ENCODE measurements around the gene ACRBP. TPM values are rescaled to one million over a fixed set of nuclear protein-coding genes. Genes with fewer than 3 reads are reported as not detected.

The ACRBP gene
- total and polyA plus RNA-seq, 2 donors (not counting 3 experiments of a cell fraction or from before 2014, with no cell fraction given) = 1.3 to 5.7 TPM

DNA sequence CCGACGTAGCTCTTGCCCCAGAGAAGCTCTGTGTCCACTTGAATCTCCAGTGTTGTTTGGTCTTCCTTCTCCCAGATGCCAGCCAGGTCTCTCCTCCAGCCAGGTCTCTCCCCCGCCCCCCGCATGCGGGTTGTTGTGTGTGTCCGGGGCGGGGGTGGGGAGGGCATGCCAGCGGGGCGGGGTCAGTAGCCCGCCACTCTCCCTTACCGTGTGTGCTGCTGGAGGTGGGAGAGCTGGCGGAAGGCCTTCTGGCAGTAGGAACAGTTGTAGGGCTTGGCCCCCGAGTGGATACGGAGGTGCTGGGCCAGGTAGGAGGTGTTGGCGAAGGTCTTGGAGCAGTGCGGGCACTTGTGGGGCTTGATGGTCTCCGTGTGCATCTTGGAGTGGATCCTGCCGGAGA is 24.9 kb upstream of the ACRBP start:
- no TSS peak for BruUV-seq (replicated peaks)
- ChIA-PET CTCF (interaction anchor here (2.5 kb wide), 1 partner anchor 12 kb away, joined by 12 read pairs; no protein-coding TSS in a partner anchor), POLR2A (no interaction called here)
- Histone ChIP-seq H3K27me3 (ENCODE audit: control insufficient read depth in 2 of 2, insufficient read depth in 2 of 2, low read length in 2 of 2) (no peaks in the 10 kb centered on the region), H3K9me3 (replicated peaks; ENCODE audit: control insufficient read depth, insufficient read depth, low read length) (no peaks in the 10 kb centered on the region), H4K20me1 (replicated peaks; ENCODE audit: control insufficient read depth, extremely low read depth, insufficient read depth, low read length) (no peaks in the 10 kb centered on the region), H3K36me3 (ENCODE audit: control insufficient read depth in 2 of 2, extremely low read depth in 1 of 2, insufficient read depth in 2 of 2, low read length in 2 of 2) (peaks cover 34 to 62% of the 10 kb centered on the region in 2 experiments), H3K9me1 (replicated peaks; ENCODE audit: control insufficient read depth, extremely low read depth, insufficient read depth, low read length) (no peaks in the 10 kb centered on the region), H3K9ac (replicated peaks; ENCODE audit: extremely low read depth, insufficient read depth, low read length) (no peak overlapping the region), H3K4me2 (ENCODE audit: insufficient read depth, low read length) (no peak overlapping the region), H3K27ac (ENCODE audit: insufficient read depth, low read depth, low read length) (no peak overlapping the region), H3K4me1 (ENCODE audit: control insufficient read depth, extremely low read depth, insufficient read depth, low read length) (no peaks in the 10 kb centered on the region), H3K79me2 (ENCODE audit: control insufficient read depth, insufficient read depth, low read length) (peaks cover 2% of the 10 kb centered on the region), H3K4me3 (replicated peaks in 1 of 3; ENCODE audit: insufficient read depth in 1 of 3, low read depth in 1 of 3, low read length in 3 of 3) (no peak overlapping the region), H2AFZ (ENCODE audit: low read depth, low read length) (no peak overlapping the region)
- intact Hi-C loops (cut with micrococcal nuclease) (no loop called here), dilution Hi-C loops (cut with MboI; ENCODE audit: extremely low pct_ligation_motif_present, low sequenced_read_pairs) (no loop called here)
- FAIRE-seq (no peak), DNase-seq (ENCODE audit: low read depth, low spot score) (no peak)
- TF ChIP-seq POLR2AphosphoS5 (IDR thresholded peaks at IDR 0.05; ENCODE audit: insufficient read depth, low read depth, low read length) (no peak), EZH2 (IDR thresholded peaks at IDR 0.05; ENCODE audit: borderline replicate concordance, low read depth, low read length, severe bottlenecking) (no peak), CTCF (IDR thresholded peaks at IDR 0.05; ENCODE audit: extremely low read depth in 1 of 2, insufficient read depth in 1 of 2, low read depth in 1 of 2, low read length in 2 of 2) (no peak), JUN (IDR thresholded peaks at IDR 0.05; ENCODE audit: borderline replicate concordance, insufficient read depth, insufficient read length, low read depth) (no peak)

GRCh38 chr12:6667559-6668210 is 20.5 kb upstream of the ACRBP start:
- no peaks in the 10 kb centered on the region for H3K4me1 ChIP-seq (ENCODE audit: control insufficient read depth, extremely low read depth, insufficient read depth, low read length)
- POLR2A ChIA-PET = interaction anchor here (0.6 kb wide), 1 partner anchor 22 kb away, joined by 3 read pairs; the partner anchor contains the start of gene ZNF384

More at GRCh38 chr12:6667559-6668210, 20.5 kb upstream of the ACRBP start:
- Histone ChIP-seq H3K36me3 (ENCODE audit: control insufficient read depth in 2 of 2, extremely low read depth in 1 of 2, insufficient read depth in 2 of 2, low read length in 2 of 2) (peaks cover 26 to 47% of the 10 kb centered on the region in 2 experiments), H3K9me3 (replicated peaks; ENCODE audit: control insufficient read depth, insufficient read depth, low read length) (no peaks in the 10 kb centered on the region), H3K27ac (ENCODE audit: insufficient read depth, low read depth, low read length) (no peak overlapping the region), H2AFZ (ENCODE audit: low read depth, low read length) (no peak overlapping the region), H3K4me2 (ENCODE audit: insufficient read depth, low read length) (no peak overlapping the region), H3K4me3 (replicated peaks in 1 of 3; ENCODE audit: insufficient read depth in 1 of 3, low read depth in 1 of 3, low read length in 3 of 3) (no peak overlapping the region), H3K9ac (replicated peaks; ENCODE audit: extremely low read depth, insufficient read depth, low read length) (no peak overlapping the region), H3K79me2 (ENCODE audit: control insufficient read depth, insufficient read depth, low read length) (no peaks in the 10 kb centered on the region), H4K20me1 (replicated peaks; ENCODE audit: control insufficient read depth, extremely low read depth, insufficient read depth, low read length) (no peaks in the 10 kb centered on the region), H3K9me1 (replicated peaks; ENCODE audit: control insufficient read depth, extremely low read depth, insufficient read depth, low read length) (no peaks in the 10 kb centered on the region), H3K27me3 (ENCODE audit: control insufficient read depth in 2 of 2, insufficient read depth in 2 of 2, low read length in 2 of 2) (no peaks in the 10 kb centered on the region)
- TF ChIP-seq FOS (IDR thresholded peaks at IDR 0.05; ENCODE audit: borderline replicate concordance, insufficient read depth, low read length) = no peak
- no peak for TF ChIP-seq GATA2 (IDR thresholded peaks at IDR 0.05; ENCODE audit: insufficient read depth, insufficient read length, low read depth, low read length)
- no peak for TF ChIP-seq EZH2 (IDR thresholded peaks at IDR 0.05; ENCODE audit: borderline replicate concordance, low read depth, low read length, severe bottlenecking)
- TF ChIP-seq POLR2A (IDR thresholded peaks at IDR 0.05; ENCODE audit: low read depth, low read length) = no peak
- no peak for TF ChIP-seq CTCF (IDR thresholded peaks at IDR 0.05; ENCODE audit: extremely low read depth in 1 of 2, insufficient read depth in 1 of 2, low read depth in 1 of 2, low read length in 2 of 2)
- TF ChIP-seq, protein P1, sequence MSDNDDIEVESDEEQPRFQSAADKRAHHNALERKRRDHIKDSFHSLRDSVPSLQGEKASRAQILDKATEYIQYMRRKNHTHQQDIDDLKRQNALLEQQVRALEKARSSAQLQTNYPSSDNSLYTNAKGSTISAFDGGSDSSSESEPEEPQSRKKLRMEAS (IDR thresholded peaks at IDR 0.05; ENCODE audit: insufficient read depth, insufficient read length) = no peak
- no peak for TF ChIP-seq MYC (IDR thresholded peaks at IDR 0.05; ENCODE audit: low read depth, low read length)
- no peak for TF ChIP-seq JUN (IDR thresholded peaks at IDR 0.05; ENCODE audit: borderline replicate concordance, insufficient read depth, insufficient read length, low read depth)
- no peak for TF ChIP-seq POLR2AphosphoS5 (IDR thresholded peaks at IDR 0.05; ENCODE audit: insufficient read depth, low read depth, low read length)
- no peak for FAIRE-seq
- CTCF ChIA-PET = interaction anchor here (0.7 to 2.1 kb wide), 2 partner anchors 17 to 20 kb away, joined by 3 to 7 read pairs; no protein-coding TSS in a partner anchor
- intact Hi-C loops (cut with micrococcal nuclease) (no loop called here), dilution Hi-C loops (cut with MboI; ENCODE audit: extremely low pct_ligation_motif_present, low sequenced_read_pairs) (no loop called here)
- DNase-seq (ENCODE audit: low read depth, low spot score) = no peak
- BruUV-seq (replicated peaks) = no TSS peak
